Fibroblast of lung (primary cell): Measurements from ENCODE around the gene CHST8. TPM values are rescaled to one million over a fixed set of nuclear protein-coding genes. Genes with fewer than 3 reads are reported as not detected.

Experiments used
- DNase-seq, 2 donors: peaks; one replicate each; pipeline versions ENCODE4 v3.0.0 to v3.0.0-alpha.2; 2010; ENCODE audit warnings: low read depth in 2 of 2
- H2AFZ ChIP-seq: 2 replicates; pipeline ENCODE4 v1.5.1; 2012; ENCODE audit warnings: low read length, control low read depth, inconsistent platforms
- H3K27ac ChIP-seq: 2 replicates; pipeline ENCODE4 v1.5.1; 2011; ENCODE audit warnings: low read length, control low read depth; ENCODE audit not compliant: insufficient read depth
- H3K27me3 ChIP-seq: 2 replicates; pipeline ENCODE4 v1.5.1; 2011; ENCODE audit warnings: mild to moderate bottlenecking, low read length; ENCODE audit not compliant: control insufficient read depth, insufficient read depth
- H3K36me3 ChIP-seq: 2 replicates; pipeline ENCODE4 v1.5.1; 2011; ENCODE audit warnings: low read length; ENCODE audit not compliant: control insufficient read depth, insufficient read depth
- H3K4me1 ChIP-seq: 2 replicates; pipeline ENCODE4 v1.5.1; 2011; ENCODE audit warnings: low read length; ENCODE audit not compliant: control insufficient read depth, insufficient read depth; ENCODE audit errors: extremely low read depth
- H3K4me2 ChIP-seq: 2 replicates; pipeline ENCODE4 v1.5.1; 2011; ENCODE audit warnings: low read length, control low read depth; ENCODE audit not compliant: insufficient read depth; ENCODE audit errors: extremely low read depth
- H3K4me3 ChIP-seq, 4 experiments: fragments of 200-600 bp in 1 of 4; sonication (generic) in 1 of 4; replicated peaks in 1 of 4; 2 replicates each; pipeline ENCODE4 v1.5.1; 2011 to 2016; ENCODE audit warnings: low read length in 4 of 4, low read depth in 3 of 4, mild to moderate bottlenecking in 3 of 4, control low read depth in 2 of 4, inconsistent platforms in 1 of 4, mixed read lengths in 1 of 4; ENCODE audit not compliant: insufficient read depth in 1 of 4; ENCODE audit errors: control extremely low read depth in 1 of 4
- H3K79me2 ChIP-seq: 2 replicates; pipeline ENCODE4 v1.5.1; 2012; ENCODE audit warnings: mild to moderate bottlenecking, low read length, inconsistent platforms; ENCODE audit not compliant: control insufficient read depth, insufficient read depth
- H3K9ac ChIP-seq: 2 replicates; pipeline ENCODE4 v1.5.1; 2011; ENCODE audit warnings: mild to moderate bottlenecking, low read length, control low read depth; ENCODE audit not compliant: insufficient read depth
- H3K9me3 ChIP-seq: 2 replicates; pipeline ENCODE4 v1.5.1; 2012; ENCODE audit warnings: low read depth, low read length; ENCODE audit not compliant: control insufficient read depth, insufficient read depth
- H4K20me1 ChIP-seq: 2 replicates; pipeline ENCODE4 v1.5.1; 2011; ENCODE audit warnings: low read length; ENCODE audit not compliant: control insufficient read depth, insufficient read depth; ENCODE audit errors: extremely low read depth
- CTCF ChIP-seq, 2 donors: IDR thresholded peaks in 1 of 2; conservative IDR thresholded peaks in 1 of 2; 1 replicate in 1 of 2; 2 replicates in 1 of 2; pipeline ENCODE4 v1.5.1; 2011 to 2012; ENCODE audit warnings: low read length in 2 of 2, control low read depth in 1 of 2, inconsistent platforms in 1 of 2, low read depth in 1 of 2, mild to moderate bottlenecking in 1 of 2
- EZH2 ChIP-seq: IDR thresholded peaks from 2 replicates; pipeline ENCODE4 v1.5.1; 2012; ENCODE audit warnings: low read length, control low read depth, mild to moderate bottlenecking; ENCODE audit errors: missing control alignments
- polyA plus RNA-seq, 2 donors: library from polyadenylated mRNA; depleted of rRNA in 1 of 2; stranded (reverse) in 1 of 2; unstranded in 1 of 2; fragments of >200 nt; gene quantifications; 2 replicates each; pipeline ENCODE4 v1.2.1, GENCODE V29; 2011 to 2012; ENCODE audit warnings: missing spikeins in 1 of 2
- total RNA-seq: library from RNA; depleted of rRNA; stranded (reverse); fragments of >200 nt; gene quantifications from 2 replicates; pipeline ENCODE4 v1.2.1, GENCODE V29; 2014

The CHST8 gene
- total and polyA plus RNA-seq, 2 donors (not counting 1 experiment from before 2014, with no cell fraction given) = not detected

GRCh38 chr19:33819506-33819879, 197.7 kb downstream of the CHST8 start:
- H3K4me1 ChIP-seq = peaks cover 5% of the 10 kb centered on the region
- no peaks in the 10 kb centered on the region for H3K9me3 ChIP-seq
- no peaks in the 10 kb centered on the region for H4K20me1 ChIP-seq
- H3K9ac ChIP-seq = peak overlapping the region; percentile 50
- H3K79me2 ChIP-seq = no peaks in the 10 kb centered on the region
- no peak for DNase-seq
- peak overlapping the region; percentile 78 for H2AFZ ChIP-seq
- H3K4me3 ChIP-seq = peak overlapping the region in 3 of 4 experiments; percentile 17 to 49 (median 25)
- H3K36me3 ChIP-seq = no peaks in the 10 kb centered on the region
- TF ChIP-seq CTCF (conservative IDR thresholded peaks at IDR 0.05 in 1 of 2, IDR thresholded peaks at IDR 0.05 in 1 of 2; ENCODE audit: low read depth in 1 of 2, low read length in 2 of 2) (no peak), EZH2 (no peak)
- peak overlapping the region; percentile 78 for H3K4me2 ChIP-seq
- H3K27me3 ChIP-seq = no peaks in the 10 kb centered on the region
- peak overlapping the region; percentile 38 for H3K27ac ChIP-seq

GRCh38 chr19:33819880-33820781, 198.4 kb downstream of the CHST8 start:
- Histone ChIP-seq H2AFZ (peak overlapping the region; percentile 78), H3K9ac (peak overlapping the region; percentile 50), H3K4me1 (peaks cover 5% of the 10 kb centered on the region), H3K4me2 (peak overlapping the region; percentile 78), H4K20me1 (no peaks in the 10 kb centered on the region), H3K27ac (peak overlapping the region; percentile 38), H3K9me3 (no peaks in the 10 kb centered on the region), H3K27me3 (no peaks in the 10 kb centered on the region), H3K79me2 (no peaks in the 10 kb centered on the region), H3K36me3 (no peaks in the 10 kb centered on the region), H3K4me3 (peak overlapping the region; percentile 17 to 49 (median 36))
- TF ChIP-seq EZH2 (no peak), CTCF (conservative IDR thresholded peaks at IDR 0.05 in 1 of 2, IDR thresholded peaks at IDR 0.05 in 1 of 2; ENCODE audit: low read depth in 1 of 2, low read length in 2 of 2) (no peak)
- peak; percentile 66 to 76 for DNase-seq

GRCh38 chr19:33821871-33822270, 200.1 kb downstream of the CHST8 start:
- peaks cover 5% of the 10 kb centered on the region for H3K4me1 ChIP-seq
- TF ChIP-seq EZH2 (no peak), CTCF (conservative IDR thresholded peaks at IDR 0.05 in 1 of 2, IDR thresholded peaks at IDR 0.05 in 1 of 2; ENCODE audit: low read depth in 1 of 2, low read length in 2 of 2) (no peak)
- no peak overlapping the region for H3K4me2 ChIP-seq
- no peak overlapping the region for H3K9ac ChIP-seq
- no peaks in the 10 kb centered on the region for H3K36me3 ChIP-seq
- H2AFZ ChIP-seq = no peak overlapping the region
- no peaks in the 10 kb centered on the region for H3K79me2 ChIP-seq
- H3K9me3 ChIP-seq = no peaks in the 10 kb centered on the region
- H3K27ac ChIP-seq = no peak overlapping the region
- H4K20me1 ChIP-seq = no peaks in the 10 kb centered on the region
- DNase-seq = no peak
- H3K4me3 ChIP-seq = no peak overlapping the region
- no peaks in the 10 kb centered on the region for H3K27me3 ChIP-seq

Other genes with a start within 250 kb of the CHST8 start
- 61.1 and 66.7 TPM in 2 replicates for gene CEBPG, start 248.2 kb upstream of the CHST8 start, total RNA-seq
- gene CEBPG, start 248.2 kb upstream of the CHST8 start, polyA plus RNA-seq = 10.9 and 13.7 TPM in 2 replicates
- gene PEPD, start 100.2 kb upstream of the CHST8 start, total RNA-seq = 59.8 and 65.2 TPM in 2 replicates
- gene PEPD, start 100.2 kb upstream of the CHST8 start, polyA plus RNA-seq = 81.9 and 109 TPM in 2 replicates
- gene KCTD15, start 174.9 kb downstream of the CHST8 start, total RNA-seq = 9.7 and 26.5 TPM in 2 replicates
- 3.3 and 6.3 TPM in 2 replicates for gene KCTD15, start 174.9 kb downstream of the CHST8 start, polyA plus RNA-seq